Karpas-422 (cell line): ENCODE measurements around the gene GDAP1L1. TPM values are rescaled to one million over a fixed set of nuclear protein-coding genes. Genes with fewer than 3 reads are reported as not detected.
"Not testable (repeated sequence)": the region's sequence is repeated elsewhere in the genome, so short reads cannot be mapped to it uniquely, and the experiment has no call there.

Experiments used
- DNase-seq: peaks from one replicate; pipeline ENCODE4 v3.0.0-alpha.2; 2015
- H2AFZ ChIP-seq: fragments of 200-600 bp; sonication (generic); 2 replicates; pipeline ENCODE4 v1.6.1; 2014; ENCODE audit warnings: antibody characterized with exemption, low read length, mixed read lengths
- H3K27ac ChIP-seq: fragments of 200-600 bp; sonication (generic); 2 replicates; pipeline ENCODE4 v1.5.1; 2014; ENCODE audit warnings: mild to moderate bottlenecking, low read length, moderate library complexity
- H3K27me3 ChIP-seq: fragments of 200-600 bp; sonication (generic); 2 replicates; pipeline ENCODE4 v1.6.1; 2014; ENCODE audit warnings: low read length, mixed read lengths
- H3K36me3 ChIP-seq: fragments of 200-600 bp; sonication (generic); 2 replicates; pipeline ENCODE4 v1.6.1; 2014; ENCODE audit warnings: low read length, mixed read lengths; ENCODE audit not compliant: insufficient read depth
- H3K4me1 ChIP-seq: fragments of 200-600 bp; sonication (generic); 2 replicates; pipeline ENCODE4 v1.6.1; 2014; ENCODE audit warnings: mild to moderate bottlenecking, low read length, mixed read lengths
- H3K4me2 ChIP-seq: fragments of 200-600 bp; sonication (generic); 2 replicates; pipeline ENCODE4 v1.6.1; 2014; ENCODE audit warnings: low read length, low read depth, mild to moderate bottlenecking; ENCODE audit not compliant: poor library complexity, severe bottlenecking
- H3K4me3 ChIP-seq: fragments of 200-600 bp; sonication (generic); 2 replicates; pipeline ENCODE4 v1.5.1; 2014; ENCODE audit warnings: mild to moderate bottlenecking, antibody characterized with exemption, low read length, mixed read lengths
- H3K79me2 ChIP-seq: fragments of 200-600 bp; sonication (generic); 2 replicates; pipeline ENCODE4 v1.6.1; 2014; ENCODE audit warnings: mild to moderate bottlenecking, low read length, mixed read lengths
- H3K9ac ChIP-seq: fragments of 200-600 bp; sonication (generic); 2 replicates; pipeline ENCODE4 v1.6.0; 2014; ENCODE audit warnings: low read length
- H3K9me2 ChIP-seq: fragments of 200-600 bp; sonication (generic), shearing (Covaris generic); replicated peaks from 2 replicates; pipeline ENCODE4 v1.6.0; 2014; ENCODE audit warnings: mild to moderate bottlenecking, low read length, moderate library complexity; ENCODE audit not compliant: insufficient read depth
- H3K9me3 ChIP-seq: fragments of 300-700, 200-600 bp; sonication (generic); 2 replicates; pipeline ENCODE4 v1.6.1; 2014; ENCODE audit warnings: low read length, mixed read lengths
- H4K20me1 ChIP-seq: fragments of 200-600 bp; sonication (generic); 2 replicates; pipeline ENCODE4 v1.6.1; 2014; ENCODE audit warnings: mild to moderate bottlenecking, antibody characterized with exemption, low read length, low read depth; ENCODE audit not compliant: insufficient read depth
- total RNA-seq: library from RNA; depleted of rRNA; stranded (reverse); fragments of >200 nt; shearing (Covaris generic); gene quantifications from 2 replicates; pipeline ENCODE4 v1.2.3, GENCODE V29; 2014; ENCODE audit warnings: low replicate concordance

The GDAP1L1 gene
- total RNA-seq, 1 experiment from 2014 or later, result 0.89 TPM

DNA sequence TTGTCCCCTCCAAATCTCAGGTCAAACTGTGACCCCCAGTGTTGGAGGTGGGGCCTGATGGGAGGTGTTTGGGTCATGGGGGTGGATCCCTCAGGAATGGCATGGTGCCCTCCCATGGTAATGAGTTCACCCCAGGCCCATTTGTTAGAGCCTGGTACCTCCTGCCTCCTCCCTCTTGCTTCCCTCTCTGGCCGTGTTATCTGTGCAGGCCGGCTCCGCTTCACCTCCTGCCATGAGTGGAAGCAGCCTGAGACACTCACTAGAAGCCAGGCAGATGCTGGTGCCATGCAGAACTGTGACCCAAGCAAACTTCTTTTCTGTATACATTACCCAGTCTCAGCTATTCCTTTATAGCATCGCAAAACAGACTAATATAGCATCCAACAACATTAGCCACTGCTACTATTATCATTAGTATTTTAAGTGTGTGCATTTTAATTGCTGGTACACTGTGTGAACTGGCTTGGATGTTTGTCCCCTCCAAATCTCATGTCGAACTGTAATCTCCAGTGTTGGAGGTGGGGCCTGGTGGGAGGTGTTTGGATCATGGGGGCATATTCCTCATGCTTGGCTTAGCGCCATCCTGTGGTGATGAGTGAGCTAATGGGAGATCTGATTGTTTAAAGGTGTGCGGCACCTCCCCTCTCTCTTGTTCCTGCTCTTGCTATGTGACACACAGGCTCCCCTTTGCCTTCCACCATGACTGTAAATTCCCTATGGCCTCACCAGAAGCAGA, 24.3 kb upstream of the GDAP1L1 start:
- H3K79me2 ChIP-seq, result no peaks in the 10 kb centered on the region
- no peak overlapping the region for H2AFZ ChIP-seq
- DNase-seq, result no peak
- H3K9me2 ChIP-seq, result no peaks in the 10 kb centered on the region
- no peak overlapping the region for H3K4me3 ChIP-seq
- no peaks in the 10 kb centered on the region for H3K27me3 ChIP-seq
- no peak overlapping the region for H3K9ac ChIP-seq
- no peaks in the 10 kb centered on the region for H3K4me1 ChIP-seq
- H3K36me3 ChIP-seq, result no peaks in the 10 kb centered on the region
- H4K20me1 ChIP-seq, result no peaks in the 10 kb centered on the region
- no peak overlapping the region for H3K4me2 ChIP-seq
- no peak overlapping the region for H3K27ac ChIP-seq
- no peaks in the 10 kb centered on the region for H3K9me3 ChIP-seq

DNA sequence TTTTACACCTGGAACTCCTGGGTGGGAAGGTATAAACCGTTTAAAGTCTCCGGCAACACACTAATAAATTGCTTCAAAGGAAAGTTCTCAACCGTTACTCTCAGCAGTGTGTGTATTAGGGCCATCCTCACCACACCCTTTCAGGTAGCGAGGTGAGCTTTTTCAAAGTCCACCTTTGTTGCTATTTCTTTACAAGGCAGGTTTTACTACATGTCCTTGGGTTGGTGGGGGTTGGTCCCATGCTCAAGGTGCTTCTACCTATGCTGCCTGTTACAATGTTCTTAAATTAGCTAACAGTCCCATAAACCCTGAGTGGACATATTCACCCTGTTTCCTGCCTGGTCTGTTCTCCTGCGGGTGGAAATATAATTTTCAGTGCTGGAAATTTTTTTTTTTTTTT, 23.4 kb upstream of the GDAP1L1 start:
- no peaks in the 10 kb centered on the region for H3K27me3 ChIP-seq
- H3K27ac ChIP-seq, result no peak overlapping the region
- H4K20me1 ChIP-seq, result no peaks in the 10 kb centered on the region
- no peaks in the 10 kb centered on the region for H3K9me2 ChIP-seq
- no peaks in the 10 kb centered on the region for H3K79me2 ChIP-seq
- no peaks in the 10 kb centered on the region for H3K9me3 ChIP-seq
- no peak overlapping the region for H3K4me3 ChIP-seq
- H3K9ac ChIP-seq, result no peak overlapping the region
- no peaks in the 10 kb centered on the region for H3K36me3 ChIP-seq
- H3K4me1 ChIP-seq, result no peaks in the 10 kb centered on the region
- no peak overlapping the region for H3K4me2 ChIP-seq
- H2AFZ ChIP-seq, result no peak overlapping the region
- DNase-seq, result no peak

DNA sequence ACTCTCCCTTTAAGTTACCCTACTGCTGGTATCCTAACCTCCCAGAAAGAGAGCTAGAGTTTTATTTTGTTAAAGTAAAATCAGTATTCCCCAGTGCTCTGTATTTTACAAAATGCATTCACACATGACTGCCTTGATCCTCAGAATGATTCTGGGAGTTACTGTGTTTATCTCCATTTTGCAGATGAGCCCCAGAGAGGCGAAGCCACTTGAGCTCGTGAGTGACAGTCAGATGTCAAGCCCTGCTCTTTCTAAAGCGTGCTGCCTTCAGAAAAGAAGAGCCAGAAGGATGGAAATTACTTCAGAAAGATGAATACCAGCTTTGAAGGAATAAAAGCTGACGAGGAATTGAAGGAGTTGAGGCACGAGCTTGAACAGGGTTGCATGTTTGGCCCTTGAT, 22.5 kb upstream of the GDAP1L1 start:
- no peak overlapping the region for H2AFZ ChIP-seq
- no peaks in the 10 kb centered on the region for H3K36me3 ChIP-seq
- H3K9me3 ChIP-seq, result no peaks in the 10 kb centered on the region
- no peaks in the 10 kb centered on the region for H4K20me1 ChIP-seq
- H3K4me3 ChIP-seq, result no peak overlapping the region
- H3K4me2 ChIP-seq, result no peak overlapping the region
- no peaks in the 10 kb centered on the region for H3K79me2 ChIP-seq
- no peak overlapping the region for H3K27ac ChIP-seq
- no peak for DNase-seq
- no peak overlapping the region for H3K9ac ChIP-seq
- H3K27me3 ChIP-seq, result no peaks in the 10 kb centered on the region
- H3K9me2 ChIP-seq, result no peaks in the 10 kb centered on the region
- no peaks in the 10 kb centered on the region for H3K4me1 ChIP-seq

DNA sequence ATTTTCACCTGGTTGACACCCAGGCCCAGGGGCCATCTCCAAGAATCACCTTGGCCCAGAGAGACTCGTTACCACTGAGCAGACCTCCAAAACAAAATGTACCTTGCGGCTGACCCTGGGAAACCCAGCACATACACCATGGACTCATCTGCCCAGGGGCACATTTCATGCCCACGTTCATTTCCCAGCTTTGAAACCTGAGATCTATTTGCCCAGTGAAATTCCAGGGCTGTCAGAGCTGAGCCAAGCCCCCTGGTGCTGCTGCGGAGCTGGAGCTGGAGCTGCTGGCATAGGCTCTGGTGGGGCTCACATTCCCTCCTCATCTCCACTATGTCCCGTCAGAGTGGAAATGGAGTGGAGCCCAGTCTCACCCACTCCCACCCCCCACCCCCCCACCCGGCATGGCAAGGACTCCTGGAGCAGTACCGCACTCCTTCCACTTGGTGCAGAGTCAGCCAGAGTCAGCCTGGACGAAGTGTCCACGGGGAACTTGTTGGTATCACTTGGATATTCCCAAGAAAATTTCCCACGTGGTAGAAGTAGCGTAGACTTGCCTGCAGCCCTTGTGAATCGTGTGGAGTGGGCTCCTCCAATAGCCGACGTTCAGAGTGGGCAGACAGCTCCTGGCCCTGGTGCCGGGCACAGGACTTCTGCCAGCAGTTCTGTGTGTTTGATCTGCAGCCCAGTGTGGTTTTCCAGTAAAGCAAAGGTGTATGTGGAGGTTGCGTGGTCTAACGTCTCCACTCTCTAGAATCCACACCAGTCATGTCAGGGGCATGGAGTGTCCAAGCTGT, 18.4 kb upstream of the GDAP1L1 start:
- no peaks in the 10 kb centered on the region for H4K20me1 ChIP-seq
- no peaks in the 10 kb centered on the region for H3K79me2 ChIP-seq
- no peaks in the 10 kb centered on the region for H3K27me3 ChIP-seq
- H3K36me3 ChIP-seq, result no peaks in the 10 kb centered on the region
- no peaks in the 10 kb centered on the region for H3K4me1 ChIP-seq
- no peak for DNase-seq
- H2AFZ ChIP-seq, result no peak overlapping the region
- H3K27ac ChIP-seq, result no peak overlapping the region
- no peaks in the 10 kb centered on the region for H3K9me2 ChIP-seq
- no peak overlapping the region for H3K9ac ChIP-seq
- H3K4me3 ChIP-seq, result no peak overlapping the region
- no peaks in the 10 kb centered on the region for H3K9me3 ChIP-seq
- H3K4me2 ChIP-seq, result no peak overlapping the region

DNA sequence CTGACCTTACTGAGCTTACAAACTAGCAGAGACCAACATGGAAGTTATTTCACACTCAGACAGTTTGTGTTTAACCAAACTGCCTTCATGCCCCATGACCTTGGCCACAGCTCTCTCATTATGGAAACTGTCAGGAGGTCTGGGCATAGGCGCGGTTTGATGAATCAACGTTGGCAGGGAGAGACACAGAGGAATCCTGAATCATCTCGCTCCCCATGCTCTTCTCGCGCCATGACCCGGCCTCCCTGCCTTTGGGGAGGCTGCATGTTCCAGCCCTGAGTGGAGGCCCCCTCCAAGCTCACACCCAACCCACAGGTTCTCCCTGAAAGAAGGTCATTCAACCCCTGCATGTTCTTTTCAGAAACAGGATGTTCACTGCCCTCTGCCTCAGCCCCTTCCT, 15.9 kb upstream of the GDAP1L1 start:
- Histone ChIP-seq H4K20me1 (no peaks in the 10 kb centered on the region), H2AFZ (no peak overlapping the region), H3K4me3 (no peak overlapping the region), H3K27me3 (no peaks in the 10 kb centered on the region), H3K27ac (no peak overlapping the region), H3K79me2 (no peaks in the 10 kb centered on the region), H3K4me2 (no peak overlapping the region), H3K4me1 (no peaks in the 10 kb centered on the region), H3K36me3 (no peaks in the 10 kb centered on the region), H3K9me2 (no peaks in the 10 kb centered on the region), H3K9ac (no peak overlapping the region), H3K9me3 (no peaks in the 10 kb centered on the region)
- no peak for DNase-seq

DNA sequence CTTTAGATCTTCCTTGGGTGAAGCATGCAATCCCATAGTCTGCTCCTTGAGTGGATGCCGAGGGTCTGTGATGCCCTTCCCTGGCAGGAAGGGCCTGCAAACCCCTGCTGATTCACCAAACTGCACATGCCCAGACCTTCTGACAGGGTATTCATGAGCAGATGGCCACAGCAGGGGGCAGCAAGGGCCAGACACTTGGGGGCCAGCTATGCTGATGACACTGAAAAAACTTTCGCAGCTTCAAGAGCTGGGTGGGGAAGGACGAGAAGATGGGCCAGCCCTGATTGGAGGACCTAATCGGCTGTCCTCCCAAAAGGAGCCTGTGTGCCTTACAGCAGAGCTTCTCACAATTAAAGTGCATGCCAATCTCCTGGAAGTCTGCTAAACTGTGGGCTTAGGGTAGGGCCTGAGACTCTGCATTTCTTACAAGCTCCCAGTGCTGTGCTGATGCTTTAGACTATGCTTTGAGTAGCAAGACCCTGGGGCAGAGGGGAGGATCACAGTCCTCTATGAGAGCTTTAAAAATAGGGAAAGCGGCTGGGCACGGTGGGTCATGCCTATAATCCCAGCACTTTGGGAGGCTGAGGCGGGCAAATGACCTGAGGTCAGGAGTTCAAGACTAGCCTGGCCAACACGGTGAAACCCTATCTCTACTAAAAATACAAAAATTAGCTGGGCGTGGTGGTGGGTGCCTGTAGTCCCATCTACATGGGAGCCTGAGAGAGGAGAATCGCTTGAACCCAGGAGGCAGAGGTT, 15.2 kb upstream of the GDAP1L1 start:
- Histone ChIP-seq H3K36me3 (no peaks in the 10 kb centered on the region), H3K79me2 (no peaks in the 10 kb centered on the region), H3K9ac (no peak overlapping the region), H2AFZ (no peak overlapping the region), H3K27me3 (no peaks in the 10 kb centered on the region), H3K9me3 (no peaks in the 10 kb centered on the region), H3K27ac (no peak overlapping the region), H3K4me2 (no peak overlapping the region), H3K4me1 (no peaks in the 10 kb centered on the region), H3K9me2 (no peaks in the 10 kb centered on the region), H4K20me1 (no peaks in the 10 kb centered on the region), H3K4me3 (no peak overlapping the region)
- DNase-seq, result no peak

DNA sequence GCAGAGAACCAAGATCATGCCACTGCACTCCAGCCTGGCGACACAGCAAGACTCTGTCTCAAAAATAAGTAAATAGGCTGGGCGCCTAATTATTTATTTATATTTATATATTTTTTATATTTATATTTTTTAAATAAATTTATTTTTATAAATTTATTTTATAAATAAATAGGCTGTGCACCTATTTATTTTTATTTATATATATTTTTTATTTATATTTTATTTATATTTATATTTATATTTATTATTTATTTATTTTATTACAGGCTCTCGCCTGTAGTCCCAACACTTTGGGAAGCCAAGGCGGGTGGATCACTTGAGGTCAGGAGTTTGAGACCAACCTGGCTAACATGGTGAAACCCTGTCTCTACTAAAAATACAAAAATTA, 14.6 kb upstream of the GDAP1L1 start:
- not testable (repeated sequence) for H3K4me2 ChIP-seq, H3K9me3 ChIP-seq, H3K27me3 ChIP-seq

DNA sequence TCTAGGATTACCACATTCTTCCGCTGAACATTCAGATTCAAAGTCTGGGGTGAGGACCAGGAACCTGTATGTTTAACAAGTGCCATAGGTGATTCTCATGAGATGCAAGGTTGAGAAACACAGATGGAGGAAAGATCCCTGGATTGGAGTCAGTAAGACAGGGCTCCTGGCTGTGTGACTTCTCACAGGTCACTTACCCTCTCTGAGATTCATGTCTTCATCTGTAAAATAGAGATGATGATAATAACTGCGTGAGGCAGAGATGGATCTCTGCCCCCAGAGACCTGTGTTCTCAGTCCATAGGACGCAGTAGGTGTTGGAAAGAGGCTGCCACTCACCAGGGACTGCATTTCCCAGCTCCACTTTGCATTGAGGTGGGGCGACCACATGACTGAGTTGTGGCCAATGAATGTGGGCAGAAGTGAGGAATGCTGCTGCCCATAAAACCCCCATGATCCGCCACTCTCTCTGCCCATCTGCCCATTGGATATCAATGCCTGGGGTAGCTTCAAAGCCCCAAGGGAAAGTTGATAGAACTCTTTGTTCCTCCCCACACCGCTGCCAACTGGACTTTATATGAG, 13.6 kb upstream of the GDAP1L1 start:
- Histone ChIP-seq H3K4me3 (no peak overlapping the region), H3K27me3 (no peaks in the 10 kb centered on the region), H2AFZ (no peak overlapping the region), H3K9me2 (no peaks in the 10 kb centered on the region), H3K9ac (no peak overlapping the region), H3K27ac (no peak overlapping the region), H4K20me1 (no peaks in the 10 kb centered on the region), H3K4me1 (no peaks in the 10 kb centered on the region), H3K9me3 (no peaks in the 10 kb centered on the region), H3K79me2 (no peaks in the 10 kb centered on the region), H3K36me3 (no peaks in the 10 kb centered on the region), H3K4me2 (no peak overlapping the region)
- DNase-seq, result no peak

More for the DNA sequence above, 14.6 kb upstream of the GDAP1L1 start:
- not testable (repeated sequence) for H3K27ac ChIP-seq, H3K4me1 ChIP-seq, DNase-seq, H3K4me3 ChIP-seq, H3K9ac ChIP-seq, H3K9me2 ChIP-seq, H3K36me3 ChIP-seq, H4K20me1 ChIP-seq, H2AFZ ChIP-seq, H3K79me2 ChIP-seq
